Measurements from ENCODE around the gene PIGP. TPM values are rescaled to one million over a fixed set of nuclear protein-coding genes. Genes with fewer than 3 reads are reported as not detected.

The PIGP gene
- total and polyA plus RNA-seq, 2 of the 8 experiments (the other 6 are each of a cell fraction or from before 2014, with no cell fraction given): 11.3 to 18.0 TPM

GRCh38 chr21:37017951-37018679, 54.8 kb downstream of the PIGP start:
- no peak overlapping the region for H3K4ac ChIP-seq (replicated peaks; ENCODE audit: insufficient read length, low read depth, low read length)
- no peak overlapping the region for H4K5ac ChIP-seq (ENCODE audit: insufficient read length, low read depth, low read length)
- no peak overlapping the region for H3K56ac ChIP-seq (replicated peaks; ENCODE audit: insufficient read length, low read depth, low read length)
- H3K27me3 ChIP-seq (replicated peaks in 1 of 4; ENCODE audit: control insufficient read depth in 3 of 4, extremely low read depth in 1 of 4, insufficient read depth in 3 of 4, low read length in 3 of 4): no peaks in the 10 kb centered on the region; a peak in 1 of 7 replicates
- no peak overlapping the region for H3K4me2 ChIP-seq (ENCODE audit: insufficient read depth in 1 of 2, low read depth in 2 of 2, low read length in 2 of 2)
- no peak overlapping the region for H2AFZ ChIP-seq (ENCODE audit: low read length)
- H2BK12ac ChIP-seq (ENCODE audit: low read depth, low read length): no peak overlapping the region
- no peaks in the 10 kb centered on the region for H3K36me3 ChIP-seq (ENCODE audit: control insufficient read depth in 2 of 4, insufficient read depth in 4 of 4, low read length in 3 of 4)
- WGBS, 2 experiments (ENCODE audit: extremely low coverage in 1 of 2, insufficient coverage in 1 of 2, insufficient read length in 1 of 2, insufficient replicate concordance in 2 of 2, low coverage in 1 of 2, low lambda C conversion rate in 2 of 2, missing lambda C conversion rate in 1 of 2): 88% methylated on average over 13 of the region's 13 CpGs; no CpG with 5 or more reads in 1 of the 2 experiments
- no peak overlapping the region for H2BK15ac ChIP-seq (ENCODE audit: low read length)
- H3K79me1 ChIP-seq (ENCODE audit: low read depth, low read length): no peaks in the 10 kb centered on the region
- H2BK120ac ChIP-seq (replicated peaks; ENCODE audit: low read depth, low read length): no peak overlapping the region
- no peaks in the 10 kb centered on the region for H4K20me1 ChIP-seq (replicated peaks in 1 of 2; ENCODE audit: control insufficient read depth in 1 of 2, insufficient read depth in 2 of 2, low read length in 2 of 2)
- H4K91ac ChIP-seq (replicated peaks; ENCODE audit: insufficient read length, low read length): no peak overlapping the region
- H3K14ac ChIP-seq (ENCODE audit: insufficient read length): no peak overlapping the region
- H3K4me1 ChIP-seq (replicated peaks in 1 of 4; ENCODE audit: control insufficient read depth in 3 of 4, insufficient read depth in 4 of 4, low read length in 3 of 4): no peaks in the 10 kb centered on the region
- H3K79me2 ChIP-seq (ENCODE audit: control insufficient read depth in 1 of 2, insufficient read depth in 2 of 2, low read length in 2 of 2): no peaks in the 10 kb centered on the region
- ChIA-PET CTCF (ENCODE audit: partially characterized antibody) (interaction anchor here (1.2 kb wide), 1 partner anchor 8 kb away, joined by 4 read pairs; no protein-coding TSS in a partner anchor), POLR2A (ENCODE audit: partially characterized antibody) (no interaction called here)
- no peaks in the 10 kb centered on the region for H3K23me2 ChIP-seq (ENCODE audit: low read depth, low read length)
- no peak overlapping the region for H2BK5ac ChIP-seq (ENCODE audit: low read depth, low read length)
- H2AK5ac ChIP-seq (ENCODE audit: low read depth, low read length): no peak overlapping the region
- H3K9me3 ChIP-seq (ENCODE audit: insufficient read depth in 2 of 2, low read depth in 1 of 2, low read length in 1 of 2): no peaks in the 10 kb centered on the region
- H3K18ac ChIP-seq (ENCODE audit: extremely low read depth, low read length): no peak overlapping the region
- FAIRE-seq (no peak), DNase-seq (ENCODE audit: low read depth in 1 of 2, low spot score in 2 of 2) (no peak)
- no peak overlapping the region for H3K23ac ChIP-seq (ENCODE audit: insufficient read length)
- no peak overlapping the region for H4K8ac ChIP-seq (ENCODE audit: extremely low read depth, insufficient read depth, low read length)
- H3K4me3 ChIP-seq (ENCODE audit: extremely low read depth in 1 of 4, insufficient read depth in 2 of 4, low read depth in 3 of 4, low read length in 4 of 4): no peak overlapping the region
- no peak overlapping the region for H2BK20ac ChIP-seq (ENCODE audit: low read length)
- no peak overlapping the region for H3K27ac ChIP-seq (ENCODE audit: low read depth, low read length)
- no peak overlapping the region for H3K9ac ChIP-seq (replicated peaks in 1 of 4; ENCODE audit: extremely low read depth in 1 of 4, low read depth in 3 of 4, low read length in 3 of 4)
- TF ChIP-seq NRF1 (IDR thresholded peaks at IDR 0.05; ENCODE audit: low read depth, low read length) (no peak), KDM5A (IDR thresholded peaks at IDR 0.05; ENCODE audit: low read length) (no peak), CHD2 (IDR thresholded peaks at IDR 0.05; ENCODE audit: low read length) (no peak), SAP30 (IDR thresholded peaks at IDR 0.05; ENCODE audit: insufficient read depth, insufficient replicate concordance, low read length) (no peak), KDM1A (IDR thresholded peaks at IDR 0.05; ENCODE audit: borderline replicate concordance, low read length) (no peak), BRCA1 (IDR thresholded peaks at IDR 0.05; ENCODE audit: low read depth, low read length) (no peak), NANOG (IDR thresholded peaks at IDR 0.05; ENCODE audit: insufficient read depth, low read depth, low read length, poor library complexity, severe bottlenecking) (no peak), SP2 (IDR thresholded peaks at IDR 0.05; ENCODE audit: low read length) (no peak), RAD21 (IDR thresholded peaks at IDR 0.05 in 1 of 2, conservative IDR thresholded peaks at IDR 0.05 in 1 of 2; ENCODE audit: low read depth in 2 of 2, low read length in 2 of 2) (no peak), CTCF (IDR thresholded peaks at IDR 0.05; ENCODE audit: control extremely low read depth in 1 of 3, insufficient read depth in 1 of 3, low read depth in 1 of 3, low read length in 3 of 3) (no peak)

All from H1 (cell line).